SJSA1 (cell line): Measurements from ENCODE around the gene ZBTB20. TPM values are rescaled to one million over a fixed set of nuclear protein-coding genes. Genes with fewer than 3 reads are reported as not detected.

ENCODE experiments used
- DNase-seq, 2 experiments: peaks; one replicate each; pipeline ENCODE4 v3.0.0-alpha.2; 2015 to 2020; ENCODE audit warnings: low spot score in 2 of 2, low read depth in 1 of 2
- H3K27ac ChIP-seq: fragments of 250-450 bp; sonication (Bioruptor Pico); 2 replicates; pipeline ENCODE4 v1.5.1; 2020; ENCODE audit warnings: mild to moderate bottlenecking, moderate library complexity
- H3K27me3 ChIP-seq: fragments of 250-450 bp; sonication (Bioruptor Pico); replicated peaks from 2 replicates; pipeline ENCODE4 v1.5.1; 2020; ENCODE audit warnings: mild to moderate bottlenecking, moderate library complexity
- H3K36me3 ChIP-seq: fragments of 250-450 bp; sonication (Bioruptor Pico); 2 replicates; pipeline ENCODE4 v1.5.1; 2020; ENCODE audit warnings: mild to moderate bottlenecking
- H3K4me1 ChIP-seq: fragments of 250-450 bp; sonication (Bioruptor Pico); replicated peaks from 2 replicates; pipeline ENCODE4 v1.6.1; 2021; ENCODE audit warnings: mild to moderate bottlenecking
- H3K4me3 ChIP-seq: fragments of 250-450 bp; sonication (Bioruptor Pico); 2 replicates; pipeline ENCODE4 v1.5.1; 2020; ENCODE audit warnings: mild to moderate bottlenecking
- H3K9me3 ChIP-seq: fragments of 250-450 bp; sonication (Bioruptor Pico); replicated peaks from 2 replicates; pipeline ENCODE4 v1.5.1; 2020; ENCODE audit warnings: mild to moderate bottlenecking
- total RNA-seq: library from RNA; depleted of rRNA; stranded (reverse); fragments of >200 nt; shearing (Covaris generic); gene quantifications from 2 replicates; pipeline ENCODE4 v1.2.3, GENCODE V29; 2014

Gene ZBTB20
- total RNA-seq, 1 experiment from 2014 or later: 18.2 TPM

DNA sequence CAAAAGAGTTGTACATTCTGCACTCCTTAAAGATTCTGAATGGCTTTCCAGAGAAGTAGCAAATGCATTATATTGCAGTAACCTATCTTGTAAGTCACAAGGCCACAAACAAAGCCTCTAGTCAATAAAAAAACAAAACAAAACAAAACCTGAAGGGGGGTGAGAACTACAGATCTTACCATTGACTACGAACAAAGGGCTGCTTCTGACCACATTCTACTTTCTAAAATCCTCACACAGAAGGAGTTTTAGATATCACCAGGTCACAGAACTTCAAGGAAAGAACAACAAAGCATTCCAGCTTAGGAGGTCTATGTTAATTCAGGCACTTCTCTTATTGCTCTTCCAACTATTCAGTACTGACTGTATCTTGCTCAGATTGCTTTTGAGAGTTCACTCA lies 343.0 kb downstream of the ZBTB20 start:
- DNase-seq: peak in 1 of 2 experiments; percentile 7
- Histone ChIP-seq H3K9me3 (no peaks in the 10 kb centered on the region), H3K4me3 (no peak overlapping the region), H3K4me1 (no peaks in the 10 kb centered on the region), H3K36me3 (no peaks in the 10 kb centered on the region), H3K27me3 (no peaks in the 10 kb centered on the region), H3K27ac (no peak overlapping the region)

DNA sequence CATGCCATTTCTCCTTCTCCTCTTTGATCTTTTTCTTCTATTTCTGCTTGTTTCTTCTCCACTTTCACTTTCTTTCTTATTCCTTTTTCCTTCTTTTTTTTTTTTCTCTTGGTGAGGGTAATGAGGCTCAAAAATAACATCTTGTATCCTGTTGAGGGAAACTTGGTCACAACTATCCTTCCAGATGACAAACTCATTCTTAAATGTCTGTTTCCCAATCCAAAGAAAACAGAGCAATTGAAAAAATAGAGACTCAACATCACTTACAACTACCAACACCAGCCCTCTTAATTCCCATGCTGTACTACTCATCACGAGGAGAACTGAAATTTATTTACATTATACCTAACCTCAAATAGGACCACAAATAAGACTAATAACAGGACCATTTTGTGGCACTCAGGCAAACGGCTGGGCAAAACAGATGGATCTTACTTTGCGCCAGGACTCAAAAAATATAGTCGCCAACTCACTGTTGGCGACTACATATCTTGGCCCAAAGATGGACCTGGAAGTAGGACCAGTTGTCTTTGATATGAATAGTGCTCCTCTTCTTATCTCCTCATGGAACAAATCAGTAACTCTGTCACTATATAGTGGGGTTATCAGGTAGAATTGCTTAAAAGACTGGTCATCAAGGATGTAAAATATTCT lies 343.9 kb downstream of the ZBTB20 start:
- Histone ChIP-seq H3K4me1 (no peaks in the 10 kb centered on the region), H3K9me3 (no peaks in the 10 kb centered on the region), H3K27ac (no peak overlapping the region), H3K4me3 (no peak overlapping the region), H3K27me3 (no peaks in the 10 kb centered on the region), H3K36me3 (no peaks in the 10 kb centered on the region)
- no peak for DNase-seq

DNA sequence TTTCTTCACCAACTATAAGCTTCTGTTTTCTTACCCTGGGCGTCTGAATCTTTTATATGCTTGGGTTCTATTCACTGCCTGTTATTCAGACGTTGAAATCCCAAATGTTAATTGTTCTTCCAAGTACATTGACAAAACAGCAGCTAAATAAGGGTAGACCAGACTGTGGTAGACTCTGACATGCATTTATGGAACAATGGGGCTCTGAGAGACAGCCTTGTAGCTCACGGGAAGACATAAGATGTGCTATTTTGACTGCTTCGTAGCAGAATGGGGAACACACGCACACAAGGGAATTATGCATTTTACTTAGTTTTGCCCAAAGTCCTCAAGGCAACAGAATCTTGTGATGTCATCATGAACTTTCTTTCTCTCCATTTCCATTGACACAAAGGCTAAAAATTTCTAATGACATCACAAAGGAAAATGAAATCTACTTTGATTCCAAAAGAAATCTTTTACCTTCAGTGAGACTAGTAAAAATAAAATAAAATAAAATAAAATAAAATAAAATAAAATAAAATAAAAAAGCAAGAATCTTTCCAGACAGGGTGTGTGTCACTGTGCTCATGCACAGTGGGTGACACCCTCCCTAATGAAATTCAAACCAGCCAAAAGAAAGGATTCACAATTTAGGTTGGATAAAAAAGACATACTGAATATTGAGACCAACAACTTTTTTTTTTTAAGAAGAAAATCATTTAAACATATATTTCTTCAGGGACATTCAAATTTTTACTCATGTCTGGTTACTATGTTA lies 346.6 kb downstream of the ZBTB20 start:
- H3K4me3 ChIP-seq: no peak overlapping the region
- H3K36me3 ChIP-seq: no peaks in the 10 kb centered on the region
- no peak for DNase-seq
- H3K27ac ChIP-seq: no peak overlapping the region
- H3K9me3 ChIP-seq: no peaks in the 10 kb centered on the region
- H3K27me3 ChIP-seq: no peaks in the 10 kb centered on the region
- H3K4me1 ChIP-seq: no peaks in the 10 kb centered on the region

DNA sequence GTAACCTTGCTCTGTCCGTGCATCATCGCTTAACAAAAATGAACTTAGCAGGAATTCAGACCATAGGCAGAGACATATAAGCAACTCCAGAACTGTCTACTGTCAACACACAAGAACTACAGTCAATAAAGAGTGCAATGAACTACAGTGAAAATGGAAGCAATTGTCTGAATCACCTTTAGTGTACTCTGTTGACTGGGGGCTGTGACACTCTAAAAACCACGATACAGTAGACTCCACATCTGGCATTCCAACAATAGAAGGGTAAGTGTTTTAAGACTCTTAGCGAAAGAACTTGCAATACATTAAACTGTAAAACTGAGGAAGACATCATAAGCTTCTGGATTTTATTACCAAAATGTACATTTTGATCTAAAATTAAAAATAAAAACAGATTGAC lies 347.3 kb downstream of the ZBTB20 start:
- Histone ChIP-seq H3K4me1 (no peaks in the 10 kb centered on the region), H3K4me3 (no peak overlapping the region), H3K27ac (no peak overlapping the region), H3K9me3 (no peaks in the 10 kb centered on the region), H3K27me3 (no peaks in the 10 kb centered on the region), H3K36me3 (no peaks in the 10 kb centered on the region)
- no peak for DNase-seq

DNA sequence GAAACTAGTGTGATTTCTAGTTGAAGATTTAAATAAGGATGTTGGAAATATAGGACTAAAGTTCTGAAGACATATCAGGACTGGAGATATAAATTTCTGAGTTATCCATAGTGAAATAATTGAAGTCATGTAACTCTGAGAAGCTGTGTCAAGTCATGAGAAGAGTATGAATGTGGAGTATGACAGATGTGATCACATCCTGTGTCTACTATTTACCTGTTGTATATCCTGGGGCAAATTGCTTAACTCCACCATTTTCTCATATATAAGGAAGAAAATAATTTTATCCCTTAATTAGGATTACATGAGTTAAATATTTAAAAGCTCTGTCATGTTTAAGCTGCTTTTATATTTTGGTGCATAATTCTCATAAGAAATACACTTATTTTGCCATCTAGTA lies 350.3 kb downstream of the ZBTB20 start:
- H3K27me3 ChIP-seq: no peaks in the 10 kb centered on the region
- no peak overlapping the region for H3K27ac ChIP-seq
- no peaks in the 10 kb centered on the region for H3K36me3 ChIP-seq
- no peak overlapping the region for H3K4me3 ChIP-seq
- H3K9me3 ChIP-seq: no peaks in the 10 kb centered on the region
- DNase-seq: no peak
- no peaks in the 10 kb centered on the region for H3K4me1 ChIP-seq

DNA sequence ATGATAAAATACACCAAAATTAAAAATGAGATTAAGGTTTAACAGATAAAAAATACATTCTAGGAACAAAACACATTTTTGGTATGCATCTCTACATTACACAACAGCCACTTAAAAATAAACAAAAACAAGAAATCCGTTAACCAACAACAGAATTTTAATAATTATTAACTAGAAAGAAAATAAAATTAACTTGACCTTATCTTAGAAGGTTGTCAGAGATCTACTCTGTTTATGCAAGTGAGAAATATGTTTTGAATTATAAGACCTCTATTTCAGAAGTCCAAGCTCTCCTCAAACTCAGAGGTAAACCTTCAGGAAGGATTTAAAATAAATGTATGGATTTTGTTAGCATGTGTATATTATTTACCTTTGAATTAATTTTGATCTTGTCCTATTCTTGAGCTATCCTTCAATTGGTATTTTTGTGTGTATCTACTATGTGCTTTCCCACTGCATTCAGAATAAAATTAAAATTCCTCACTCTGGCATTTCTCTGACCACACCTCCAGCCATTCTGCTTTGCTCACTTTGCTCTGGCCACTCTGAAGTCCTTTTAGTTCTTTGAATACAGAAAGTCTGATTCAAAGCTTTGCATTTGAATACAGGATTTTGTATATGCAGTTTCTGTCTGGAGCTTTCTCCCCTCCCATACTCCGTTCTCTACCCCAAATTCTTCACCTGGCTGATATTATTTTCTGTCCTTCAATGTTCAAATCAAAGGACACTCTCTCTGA lies 352.0 kb downstream of the ZBTB20 start:
- Histone ChIP-seq H3K4me1 (no peaks in the 10 kb centered on the region), H3K27ac (no peak overlapping the region), H3K36me3 (no peaks in the 10 kb centered on the region), H3K4me3 (no peak overlapping the region), H3K27me3 (no peaks in the 10 kb centered on the region), H3K9me3 (no peaks in the 10 kb centered on the region)
- DNase-seq: no peak

DNA sequence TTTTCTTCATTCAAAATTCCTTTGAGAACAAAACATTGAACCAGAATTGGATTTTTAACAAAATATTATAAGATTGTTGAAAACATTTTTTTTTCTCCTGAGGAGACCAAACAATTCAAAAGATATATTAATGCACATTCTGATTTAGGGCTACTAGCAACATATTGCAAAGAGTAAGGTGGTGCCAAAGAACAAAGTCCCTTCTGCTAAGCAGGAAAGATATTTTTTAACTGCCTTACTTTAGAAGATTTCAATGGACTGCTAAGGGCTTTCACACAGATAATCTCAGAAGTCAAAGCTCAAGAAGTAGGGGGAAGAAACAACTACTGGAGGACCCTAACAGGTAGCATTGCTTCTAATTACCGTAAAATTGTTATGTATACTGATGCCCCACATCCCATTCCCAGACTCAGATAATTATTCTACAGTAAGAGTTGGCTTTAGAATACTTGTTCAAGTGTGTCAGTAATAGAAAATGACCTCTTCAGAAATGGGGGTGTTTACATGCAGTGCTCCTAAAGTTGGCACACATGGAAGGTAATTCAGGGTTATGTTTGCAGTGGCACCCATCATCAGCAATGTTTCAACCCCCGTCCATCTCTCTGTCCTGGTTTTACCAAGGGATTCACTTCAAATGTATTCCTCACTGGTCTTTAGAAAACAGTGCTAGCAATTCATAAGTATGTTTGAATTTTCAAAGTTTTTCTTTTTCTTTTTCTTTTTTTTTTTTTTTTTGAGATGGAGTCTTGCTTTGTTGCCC lies 354.7 kb downstream of the ZBTB20 start:
- H3K27me3 ChIP-seq: no peaks in the 10 kb centered on the region
- DNase-seq: no peak
- no peak overlapping the region for H3K27ac ChIP-seq
- H3K4me3 ChIP-seq: no peak overlapping the region
- H3K36me3 ChIP-seq: no peaks in the 10 kb centered on the region
- H3K9me3 ChIP-seq: no peaks in the 10 kb centered on the region
- H3K4me1 ChIP-seq: no peaks in the 10 kb centered on the region

DNA sequence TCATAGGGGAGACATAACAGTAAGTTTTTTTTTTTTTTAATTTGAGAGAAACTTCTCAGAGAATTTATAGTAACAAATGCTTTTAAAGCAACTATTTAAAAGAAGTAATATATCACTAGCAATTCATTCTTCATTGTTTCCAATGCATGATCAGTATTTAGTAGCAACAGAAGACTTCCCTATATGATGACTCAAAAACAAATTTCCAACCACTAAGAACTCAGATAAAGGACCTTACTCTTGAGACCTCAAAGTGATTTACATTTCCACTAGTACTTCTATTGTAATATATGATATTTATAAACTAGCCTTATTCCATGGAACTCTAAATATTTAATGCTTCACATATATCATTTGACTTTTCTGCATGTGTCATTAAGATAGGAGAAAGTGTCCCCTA lies 356.3 kb downstream of the ZBTB20 start:
- H3K36me3 ChIP-seq: no peaks in the 10 kb centered on the region
- no peaks in the 10 kb centered on the region for H3K27me3 ChIP-seq
- no peak for DNase-seq
- H3K27ac ChIP-seq: no peak overlapping the region
- no peaks in the 10 kb centered on the region for H3K9me3 ChIP-seq
- no peaks in the 10 kb centered on the region for H3K4me1 ChIP-seq
- H3K4me3 ChIP-seq: no peak overlapping the region

DNA sequence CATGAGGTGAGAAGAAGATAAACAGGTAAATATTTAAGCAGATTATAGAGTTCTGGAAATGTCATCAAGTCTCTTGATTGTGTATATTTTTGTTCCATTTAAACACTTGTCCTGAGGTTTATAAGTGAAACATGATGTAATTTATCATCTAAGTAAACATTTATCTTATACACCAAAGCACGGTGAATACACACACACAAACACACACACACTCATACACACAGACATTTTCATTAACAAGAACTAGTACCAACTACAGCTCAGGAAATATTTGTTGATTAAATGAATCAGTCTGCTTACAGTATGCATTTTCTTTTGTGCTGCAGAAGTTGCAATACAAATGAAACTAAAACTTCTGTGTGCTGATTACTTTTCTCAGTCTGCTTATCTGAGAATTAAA lies 357.3 kb downstream of the ZBTB20 start:
- Histone ChIP-seq H3K27ac (no peak overlapping the region), H3K36me3 (no peaks in the 10 kb centered on the region), H3K9me3 (no peaks in the 10 kb centered on the region), H3K4me1 (no peaks in the 10 kb centered on the region), H3K27me3 (no peaks in the 10 kb centered on the region), H3K4me3 (no peak overlapping the region)
- DNase-seq: no peak

DNA sequence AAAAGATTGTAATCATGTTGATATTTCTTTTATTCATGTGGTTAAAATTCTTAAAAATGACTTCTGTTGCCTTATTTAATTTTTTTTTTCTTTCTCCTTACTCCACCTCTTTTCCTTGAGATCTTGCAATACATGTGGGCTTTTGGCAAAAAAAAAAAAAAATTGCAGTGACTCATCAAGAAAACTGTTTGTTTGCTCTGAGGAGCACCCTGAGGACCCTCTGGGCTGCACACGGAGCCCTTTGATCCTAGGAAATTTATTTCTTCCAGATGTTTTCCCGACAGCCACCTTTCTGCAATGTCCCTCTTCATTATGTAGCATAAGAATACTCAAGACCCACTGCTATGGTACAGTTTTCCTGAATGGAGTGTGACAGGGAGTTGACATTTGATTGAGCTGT lies 371.7 kb downstream of the ZBTB20 start:
- H3K27ac ChIP-seq: peak overlapping the region; percentile 26
- no peaks in the 10 kb centered on the region for H3K36me3 ChIP-seq
- no peaks in the 10 kb centered on the region for H3K27me3 ChIP-seq
- H3K4me1 ChIP-seq: peaks cover 18% of the 10 kb centered on the region
- H3K4me3 ChIP-seq: no peak overlapping the region
- DNase-seq: peak in 1 of 2 experiments; percentile 60
- no peaks in the 10 kb centered on the region for H3K9me3 ChIP-seq

DNA sequence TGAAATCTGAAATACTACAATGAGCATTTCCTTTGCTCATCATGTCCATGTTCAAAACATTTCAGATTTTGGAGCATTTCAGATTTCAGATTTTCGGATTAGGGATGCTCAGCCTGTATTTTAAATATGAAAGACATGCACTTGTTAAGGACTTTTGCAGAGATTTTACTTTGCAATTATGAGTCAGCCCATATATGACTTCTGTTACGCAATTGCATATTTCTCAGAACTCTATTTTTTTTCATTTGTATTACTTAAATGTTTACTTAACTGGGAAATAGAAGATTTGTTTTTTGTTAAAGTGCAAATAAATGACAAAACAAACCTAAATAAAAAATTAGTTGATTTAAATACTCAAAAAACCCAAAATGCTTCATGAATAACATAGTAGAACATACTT lies 376.2 kb downstream of the ZBTB20 start:
- no peak for DNase-seq
- Histone ChIP-seq H3K36me3 (no peaks in the 10 kb centered on the region), H3K4me3 (no peak overlapping the region), H3K27me3 (no peaks in the 10 kb centered on the region), H3K27ac (no peak overlapping the region), H3K4me1 (peaks cover 18% of the 10 kb centered on the region), H3K9me3 (no peaks in the 10 kb centered on the region)

DNA sequence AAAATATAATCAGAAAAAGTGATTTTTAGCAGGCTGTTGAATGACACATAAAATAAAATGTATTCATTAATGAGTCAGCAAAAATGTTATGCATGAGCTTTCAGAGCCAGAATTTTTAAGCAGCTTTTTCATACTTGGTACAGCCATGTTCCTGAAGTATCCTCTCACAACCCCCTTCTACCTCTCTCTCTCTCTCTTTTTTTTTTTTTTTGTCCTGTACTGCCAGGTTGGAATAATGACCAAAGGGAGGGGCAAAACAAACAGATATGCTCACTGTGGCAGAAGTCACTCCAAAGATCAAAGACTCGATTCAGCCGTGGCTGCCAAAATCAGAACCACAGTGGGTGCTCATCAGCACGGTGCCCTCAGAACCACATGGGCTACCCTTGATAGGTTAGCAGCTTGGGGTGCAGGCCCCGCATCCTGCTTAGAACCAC lies 383.0 kb downstream of the ZBTB20 start:
- Histone ChIP-seq H3K4me3 (no peak overlapping the region), H3K36me3 (no peaks in the 10 kb centered on the region), H3K27me3 (no peaks in the 10 kb centered on the region), H3K27ac (no peak overlapping the region), H3K4me1 (peaks cover 5% of the 10 kb centered on the region; the same call in 1 of the 2 replicates), H3K9me3 (no peaks in the 10 kb centered on the region)
- no peak for DNase-seq

DNA sequence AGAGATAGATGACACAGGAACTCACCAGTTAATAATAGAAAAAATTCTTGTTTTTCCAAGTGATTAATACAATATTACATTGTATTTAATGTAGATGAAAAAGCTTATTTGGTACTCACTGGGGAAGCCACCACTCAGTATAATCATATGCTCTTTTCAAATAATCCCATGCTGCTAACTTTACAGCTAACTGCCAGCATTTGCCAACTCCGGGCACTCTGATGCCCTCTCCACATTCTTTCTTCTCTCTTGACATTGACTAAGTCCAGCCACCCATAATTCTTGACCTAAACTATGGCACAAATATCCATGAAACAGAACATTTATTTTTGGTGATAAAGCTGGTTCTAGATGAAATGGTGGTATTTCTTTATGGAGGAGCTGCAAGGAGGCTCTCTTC lies 384.9 kb downstream of the ZBTB20 start:
- no peaks in the 10 kb centered on the region for H3K27me3 ChIP-seq
- H3K4me3 ChIP-seq: no peak overlapping the region
- no peaks in the 10 kb centered on the region for H3K9me3 ChIP-seq
- peaks cover 5% of the 10 kb centered on the region; the same call in 1 of the 2 replicates for H3K4me1 ChIP-seq
- no peaks in the 10 kb centered on the region for H3K36me3 ChIP-seq
- DNase-seq: no peak
- H3K27ac ChIP-seq: no peak overlapping the region
